ENCODE measurements around the gene AOPEP. TPM values are rescaled to one million over a fixed set of nuclear protein-coding genes. Genes with fewer than 3 reads are reported as not detected.

The AOPEP gene
- total RNA-seq, 1 experiment from 2014 or later = 36.4 TPM

DNA sequence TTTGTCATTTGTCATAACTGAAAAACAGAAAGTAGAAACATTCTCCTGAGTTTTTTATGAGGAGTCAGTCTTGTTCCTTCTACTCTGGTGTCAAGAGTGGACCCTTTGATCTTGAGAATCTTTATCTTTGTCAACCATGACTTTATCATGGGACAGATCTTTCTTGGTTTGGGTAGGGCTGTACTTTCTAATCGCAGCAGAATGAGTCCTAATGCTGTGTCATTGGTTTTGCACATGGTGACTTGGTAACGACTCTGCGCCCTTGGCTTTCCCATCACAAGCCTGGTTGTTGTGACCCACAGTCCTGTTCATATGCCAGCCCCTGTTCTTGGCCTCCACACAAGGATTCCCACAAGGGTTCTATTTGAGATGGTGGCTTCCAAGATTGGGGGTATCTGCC, 45.6 kb downstream of the AOPEP start:
- intact Hi-C loops (cut with micrococcal nuclease; ENCODE audit: unreplicated experiment) (no loop called here), in situ Hi-C loops (cut with HindIII; ENCODE audit: low pct_unique_long_range_greater_than_20kb, low sequenced_read_pairs) (no loop called here)
- Histone ChIP-seq H3K4me1 (ENCODE audit: control insufficient read depth, insufficient read depth, low read length) (no peaks in the 10 kb centered on the region), H3K4me3 (ENCODE audit: low read depth in 2 of 2, low read length in 2 of 2) (no peak overlapping the region), H3K9me3 (ENCODE audit: control insufficient read depth, insufficient read depth, low read depth, low read length) (no peaks in the 10 kb centered on the region), H3K27ac (ENCODE audit: low read length) (no peak overlapping the region), H3K27me3 (ENCODE audit: control insufficient read depth, insufficient read depth, low read length) (no peaks in the 10 kb centered on the region), H3K36me3 (ENCODE audit: control insufficient read depth, insufficient read depth, low read length) (no peaks in the 10 kb centered on the region; the same call in 1 of the 2 replicates)
- ATAC-seq (no peak), DNase-seq (ENCODE audit: low read depth, low spot score) (no peak)
- TF ChIP-seq SIN3A (IDR thresholded peaks at IDR 0.05; ENCODE audit: borderline replicate concordance, insufficient read depth, low read depth, low read length) (no peak), TCF7L2 (IDR thresholded peaks at IDR 0.05; ENCODE audit: low read depth, low read length) (no peak)
- TF ChIP-seq, protein P1, sequence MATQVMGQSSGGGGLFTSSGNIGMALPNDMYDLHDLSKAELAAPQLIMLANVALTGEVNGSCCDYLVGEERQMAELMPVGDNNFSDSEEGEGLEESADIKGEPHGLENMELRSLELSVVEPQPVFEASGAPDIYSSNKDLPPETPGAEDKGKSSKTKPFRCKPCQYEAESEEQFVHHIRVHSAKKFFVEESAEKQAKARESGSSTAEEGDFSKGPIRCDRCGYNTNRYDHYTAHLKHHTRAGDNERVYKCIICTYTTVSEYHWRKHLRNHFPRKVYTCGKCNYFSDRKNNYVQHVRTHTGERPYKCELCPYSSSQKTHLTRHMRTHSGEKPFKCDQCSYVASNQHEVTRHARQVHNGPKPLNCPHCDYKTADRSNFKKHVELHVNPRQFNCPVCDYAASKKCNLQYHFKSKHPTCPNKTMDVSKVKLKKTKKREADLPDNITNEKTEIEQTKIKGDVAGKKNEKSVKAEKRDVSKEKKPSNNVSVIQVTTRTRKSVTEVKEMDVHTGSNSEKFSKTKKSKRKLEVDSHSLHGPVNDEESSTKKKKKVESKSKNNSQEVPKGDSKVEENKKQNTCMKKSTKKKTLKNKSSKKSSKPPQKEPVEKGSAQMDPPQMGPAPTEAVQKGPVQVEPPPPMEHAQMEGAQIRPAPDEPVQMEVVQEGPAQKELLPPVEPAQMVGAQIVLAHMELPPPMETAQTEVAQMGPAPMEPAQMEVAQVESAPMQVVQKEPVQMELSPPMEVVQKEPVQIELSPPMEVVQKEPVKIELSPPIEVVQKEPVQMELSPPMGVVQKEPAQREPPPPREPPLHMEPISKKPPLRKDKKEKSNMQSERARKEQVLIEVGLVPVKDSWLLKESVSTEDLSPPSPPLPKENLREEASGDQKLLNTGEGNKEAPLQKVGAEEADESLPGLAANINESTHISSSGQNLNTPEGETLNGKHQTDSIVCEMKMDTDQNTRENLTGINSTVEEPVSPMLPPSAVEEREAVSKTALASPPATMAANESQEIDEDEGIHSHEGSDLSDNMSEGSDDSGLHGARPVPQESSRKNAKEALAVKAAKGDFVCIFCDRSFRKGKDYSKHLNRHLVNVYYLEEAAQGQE (IDR thresholded peaks at IDR 0.05; ENCODE audit: insufficient read depth in 1 of 2, low read depth in 2 of 2, low read length in 1 of 2) = no peak
- TF ChIP-seq, protein P2, sequence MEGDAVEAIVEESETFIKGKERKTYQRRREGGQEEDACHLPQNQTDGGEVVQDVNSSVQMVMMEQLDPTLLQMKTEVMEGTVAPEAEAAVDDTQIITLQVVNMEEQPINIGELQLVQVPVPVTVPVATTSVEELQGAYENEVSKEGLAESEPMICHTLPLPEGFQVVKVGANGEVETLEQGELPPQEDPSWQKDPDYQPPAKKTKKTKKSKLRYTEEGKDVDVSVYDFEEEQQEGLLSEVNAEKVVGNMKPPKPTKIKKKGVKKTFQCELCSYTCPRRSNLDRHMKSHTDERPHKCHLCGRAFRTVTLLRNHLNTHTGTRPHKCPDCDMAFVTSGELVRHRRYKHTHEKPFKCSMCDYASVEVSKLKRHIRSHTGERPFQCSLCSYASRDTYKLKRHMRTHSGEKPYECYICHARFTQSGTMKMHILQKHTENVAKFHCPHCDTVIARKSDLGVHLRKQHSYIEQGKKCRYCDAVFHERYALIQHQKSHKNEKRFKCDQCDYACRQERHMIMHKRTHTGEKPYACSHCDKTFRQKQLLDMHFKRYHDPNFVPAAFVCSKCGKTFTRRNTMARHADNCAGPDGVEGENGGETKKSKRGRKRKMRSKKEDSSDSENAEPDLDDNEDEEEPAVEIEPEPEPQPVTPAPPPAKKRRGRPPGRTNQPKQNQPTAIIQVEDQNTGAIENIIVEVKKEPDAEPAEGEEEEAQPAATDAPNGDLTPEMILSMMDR (IDR thresholded peaks at IDR 0.05) = no peak
- POLR2A ChIA-PET = no interaction called here
- CTCF ChIA-PET = no interaction called here
- BruUV-seq (replicated peaks) = no TSS peak

DNA sequence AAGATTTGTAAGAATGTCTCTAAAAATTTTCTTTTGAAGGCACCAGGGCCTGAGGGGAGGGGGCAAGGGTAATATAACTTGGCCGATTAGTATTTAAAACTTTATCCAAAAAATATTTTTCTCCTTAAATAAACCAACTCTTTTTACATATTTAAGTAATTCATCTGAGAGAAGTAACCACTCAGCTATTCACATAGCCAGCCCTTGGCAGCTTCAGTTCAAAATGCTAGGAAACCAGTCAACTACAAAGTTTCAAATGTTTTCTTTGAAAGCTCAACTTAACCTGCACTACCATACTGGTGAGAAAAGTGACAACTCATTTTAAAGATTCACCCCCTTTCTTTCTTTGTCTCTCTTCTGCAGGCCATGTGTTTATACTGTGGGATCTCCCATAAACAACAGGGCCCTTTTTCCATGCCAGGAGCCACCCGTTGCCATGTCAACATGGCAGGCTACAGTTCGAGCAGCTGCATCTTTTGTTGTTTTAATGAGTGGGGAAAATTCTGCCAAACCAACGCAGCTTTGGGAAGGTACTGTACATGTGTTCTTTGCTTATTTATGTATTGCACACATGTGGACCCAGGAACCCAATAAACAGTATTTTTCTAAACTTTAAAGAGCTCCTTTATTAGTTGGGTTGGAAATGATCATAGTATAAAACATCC, 46.3 kb downstream of the AOPEP start:
- intact Hi-C loops (cut with micrococcal nuclease; ENCODE audit: unreplicated experiment) = no loop called here
- no peak for DNase-seq (ENCODE audit: low read depth, low spot score)
- H3K27me3 ChIP-seq (ENCODE audit: control insufficient read depth, insufficient read depth, low read length) = no peaks in the 10 kb centered on the region
- TF ChIP-seq, protein P2 (IDR thresholded peaks at IDR 0.05) = no peak
- no peak for TF ChIP-seq TCF7L2 (IDR thresholded peaks at IDR 0.05; ENCODE audit: low read depth, low read length)
- no peak for TF ChIP-seq POLR2AphosphoS5 (IDR thresholded peaks at IDR 0.05; ENCODE audit: low read depth, low read length)
- no peak for TF ChIP-seq SIN3A (IDR thresholded peaks at IDR 0.05; ENCODE audit: borderline replicate concordance, insufficient read depth, low read depth, low read length)
- TF ChIP-seq, protein P1 (IDR thresholded peaks at IDR 0.05; ENCODE audit: insufficient read depth in 1 of 2, low read depth in 2 of 2, low read length in 1 of 2) = no peak
- ATAC-seq = no peak
- ChIA-PET CTCF (interaction anchor here (0.8 kb wide), 1 partner anchor 11 kb away, joined by 6 read pairs; no protein-coding TSS in a partner anchor), POLR2A (interaction anchor here (0.5 kb wide), 1 partner anchor 32 kb away, joined by 3 read pairs; no protein-coding TSS in a partner anchor)
- H3K9me3 ChIP-seq (ENCODE audit: control insufficient read depth, insufficient read depth, low read depth, low read length) = no peaks in the 10 kb centered on the region
- no TSS peak for BruUV-seq (replicated peaks)
- no peak overlapping the region for H3K4me3 ChIP-seq (ENCODE audit: low read depth in 2 of 2, low read length in 2 of 2)
- H3K36me3 ChIP-seq (ENCODE audit: control insufficient read depth, insufficient read depth, low read length) = no peaks in the 10 kb centered on the region; the same call in 1 of the 2 replicates
- in situ Hi-C loops (cut with HindIII; ENCODE audit: low pct_unique_long_range_greater_than_20kb, low sequenced_read_pairs) = no loop called here
- no peaks in the 10 kb centered on the region for H3K4me1 ChIP-seq (ENCODE audit: control insufficient read depth, insufficient read depth, low read length)
- no peak overlapping the region for H3K27ac ChIP-seq (ENCODE audit: low read length)

All from Panc1 (cell line).